Mesenchymal stem cell (in vitro differentiated cells and primary cell): ENCODE results near the gene C3orf20.

Experiments
- DNase-seq: peaks from one replicate; pipeline ENCODE4 v3.0.0-alpha.2; 2013
- H2AFZ ChIP-seq: one replicate; pipeline ENCODE4 v1.6.1; 2013; ENCODE audit warnings: low read depth, mild to moderate bottlenecking, control low read depth, inconsistent platforms, low read length, moderate library complexity
- H2AK5ac ChIP-seq: 2 replicates; pipeline ENCODE4 v1.6.1; 2013; ENCODE audit warnings: low read length, moderate library complexity, mild to moderate bottlenecking, inconsistent platforms; ENCODE audit not compliant: severe bottlenecking
- H2BK120ac ChIP-seq: one replicate; pipeline ENCODE4 v1.6.1; 2013; ENCODE audit warnings: low read depth, mild to moderate bottlenecking, inconsistent platforms, low read length, moderate library complexity
- H2BK12ac ChIP-seq, 2 experiments: one replicate each; pipeline ENCODE4 v1.6.1; 2013; ENCODE audit warnings: inconsistent platforms in 2 of 2, low read length in 2 of 2, mild to moderate bottlenecking in 2 of 2, moderate library complexity in 2 of 2, control low read depth in 1 of 2
- H2BK15ac ChIP-seq: one replicate; pipeline ENCODE4 v1.6.1; 2013; ENCODE audit warnings: mild to moderate bottlenecking, low read depth, inconsistent platforms; ENCODE audit not compliant: poor library complexity, severe bottlenecking
- H2BK5ac ChIP-seq: 2 replicates; pipeline ENCODE4 v1.6.1; 2013; ENCODE audit warnings: low read depth, mild to moderate bottlenecking, low read length, control low read depth, inconsistent platforms; ENCODE audit not compliant: poor library complexity, severe bottlenecking
- H3K14ac ChIP-seq, 2 experiments: one replicate each; pipeline ENCODE4 v1.6.1; 2013; ENCODE audit warnings: inconsistent platforms in 2 of 2, low read length in 2 of 2, control low read depth in 1 of 2, mild to moderate bottlenecking in 1 of 2, moderate library complexity in 1 of 2
- H3K18ac ChIP-seq, 2 experiments: one replicate each; pipeline ENCODE4 v1.6.1; 2013; ENCODE audit warnings: inconsistent platforms in 2 of 2, low read length in 2 of 2, control low read depth in 1 of 2, low read depth in 1 of 2, mild to moderate bottlenecking in 1 of 2
- H3K23ac ChIP-seq, 2 experiments: one replicate each; pipeline ENCODE4 v1.6.1; 2013; ENCODE audit warnings: inconsistent platforms in 2 of 2, low read length in 2 of 2, mild to moderate bottlenecking in 2 of 2, moderate library complexity in 2 of 2, control low read depth in 1 of 2
- H3K27ac ChIP-seq: 2 replicates; pipeline ENCODE4 v1.5.1; 2013; ENCODE audit warnings: mild to moderate bottlenecking, moderate library complexity, low read length, control low read depth, inconsistent platforms; ENCODE audit not compliant: poor library complexity, severe bottlenecking
- H3K27me3 ChIP-seq, 2 experiments: 2 replicates each; pipeline versions ENCODE4 v1.6.1 to v1.7.0; 2013; ENCODE audit warnings: low read length in 2 of 2, mild to moderate bottlenecking in 2 of 2, moderate library complexity in 2 of 2, control low read depth in 1 of 2, inconsistent platforms in 1 of 2; ENCODE audit not compliant: control insufficient read depth in 1 of 2, insufficient read depth in 1 of 2
- H3K36me3 ChIP-seq, 2 experiments: 2 replicates each; pipeline versions ENCODE4 v1.6.1 to v1.7.0; 2013; ENCODE audit warnings: low read length in 2 of 2, control low read depth in 1 of 2, inconsistent platforms in 1 of 2, low read depth in 1 of 2, mild to moderate bottlenecking in 1 of 2; ENCODE audit not compliant: insufficient read depth in 2 of 2, control insufficient read depth in 1 of 2
- H3K4ac ChIP-seq, 2 experiments: one replicate each; pipeline ENCODE4 v1.6.1; 2013; ENCODE audit warnings: inconsistent platforms in 2 of 2, low read length in 2 of 2, mild to moderate bottlenecking in 2 of 2, moderate library complexity in 2 of 2, control low read depth in 1 of 2, low read depth in 1 of 2
- H3K4me1 ChIP-seq: 2 replicates; pipeline ENCODE4 v1.6.1; 2013; ENCODE audit warnings: low read depth, low read length, control low read depth; ENCODE audit not compliant: control insufficient read depth, insufficient read depth
- H3K4me2 ChIP-seq: 2 replicates; pipeline ENCODE4 v1.6.1; 2013; ENCODE audit warnings: low read length, mild to moderate bottlenecking, inconsistent platforms; ENCODE audit not compliant: poor library complexity, severe bottlenecking
- H3K4me3 ChIP-seq, 2 experiments: 2 replicates each; pipeline versions ENCODE4 v1.5.1 to v1.7.0; 2013; ENCODE audit warnings: low read length in 2 of 2, mild to moderate bottlenecking in 2 of 2, control low read depth in 1 of 2, low read depth in 1 of 2; ENCODE audit not compliant: insufficient read depth in 1 of 2
- H3K79me1 ChIP-seq: replicated peaks from 2 replicates; pipeline ENCODE4 v1.6.1; 2013; ENCODE audit warnings: mild to moderate bottlenecking, control low read depth, low read length, inconsistent platforms; ENCODE audit not compliant: poor library complexity, severe bottlenecking
- H3K9ac ChIP-seq: 2 replicates; pipeline ENCODE4 v1.7.0; 2013; ENCODE audit warnings: mild to moderate bottlenecking, low read length, moderate library complexity
- H3K9me3 ChIP-seq: 2 replicates; pipeline ENCODE4 v1.7.0; 2013; ENCODE audit warnings: mild to moderate bottlenecking, low read length; ENCODE audit not compliant: control insufficient read depth
- H4K8ac ChIP-seq: one replicate; pipeline ENCODE4 v1.6.1; 2013; ENCODE audit warnings: inconsistent platforms, mild to moderate bottlenecking, low read length, moderate library complexity
- H4K91ac ChIP-seq: one replicate; pipeline ENCODE4 v1.6.1; 2013; ENCODE audit warnings: mild to moderate bottlenecking, low read length, inconsistent platforms
- WGBS: methylation state at CpG from one replicate; pipeline ENCODE4 v1.1.7; 2013; ENCODE audit warnings: mixed read lengths; 5-methylcytosine and 5-hydroxymethylcytosine counted together

C3orf20 gene

GRCh38 chr3:14812196-14812790 lies 137.4 kb downstream of the C3orf20 start:
- Histone ChIP-seq H2AFZ (no peak overlapping the region), H4K91ac (no peak overlapping the region), H2AK5ac (no peak overlapping the region), H3K79me1 (no peaks in the 10 kb centered on the region), H2BK15ac (no peak overlapping the region), H3K36me3 (no peaks in the 10 kb centered on the region), H3K4me3 (no peak overlapping the region), H3K9ac (no peak overlapping the region), H3K9me3 (no peaks in the 10 kb centered on the region), H2BK5ac (no peak overlapping the region), H3K4ac (no peak overlapping the region), H2BK12ac (no peak overlapping the region), H3K4me1 (peaks cover 2% of the 10 kb centered on the region), H3K27me3 (peaks cover 58 to 79% of the 10 kb centered on the region in 2 experiments), H2BK120ac (no peak overlapping the region), H3K23ac (no peak overlapping the region), H4K8ac (no peak overlapping the region), H3K18ac (no peak overlapping the region), H3K4me2 (no peak overlapping the region), H3K27ac (no peak overlapping the region), H3K14ac (no peak overlapping the region)
- no peak for DNase-seq
- 83% methylated on average over 8 of the region's 9 CpGs for WGBS

DNA sequence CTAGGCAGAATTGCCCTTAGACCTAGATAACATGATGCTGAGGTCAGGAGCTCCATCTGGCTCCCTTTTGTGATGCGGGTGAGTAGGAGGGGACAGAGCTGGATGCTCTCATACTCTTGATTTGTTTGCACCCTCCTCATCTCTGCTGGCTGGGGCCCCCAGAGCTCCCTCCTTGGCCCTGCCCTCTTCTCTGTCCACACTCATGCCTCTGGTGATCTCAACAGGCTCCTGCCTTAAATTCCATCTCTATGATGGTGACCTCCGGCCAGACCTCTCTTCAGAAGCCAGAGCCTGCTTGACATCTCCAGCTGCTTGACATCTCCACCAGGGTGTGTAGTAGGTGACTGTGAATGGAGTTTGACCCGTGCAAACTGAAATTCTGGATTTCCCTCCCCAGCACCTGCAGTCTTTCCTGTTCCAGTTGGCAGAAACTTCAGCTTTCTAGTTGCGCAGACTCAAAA lies 139.5 kb downstream of the C3orf20 start:
- H3K4ac ChIP-seq, result no peak overlapping the region
- no peak overlapping the region for H3K27ac ChIP-seq
- no peak overlapping the region for H2AK5ac ChIP-seq
- WGBS, result 57% methylated on average over 4 of the region's 4 CpGs
- H3K36me3 ChIP-seq, result no peaks in the 10 kb centered on the region
- H4K8ac ChIP-seq, result no peak overlapping the region
- no peak overlapping the region for H2BK5ac ChIP-seq
- H3K23ac ChIP-seq, result no peak overlapping the region
- no peak overlapping the region for H3K14ac ChIP-seq
- H3K4me3 ChIP-seq, result no peak overlapping the region
- no peaks in the 10 kb centered on the region for H3K79me1 ChIP-seq
- H4K91ac ChIP-seq, result no peak overlapping the region
- no peak overlapping the region for H2BK15ac ChIP-seq
- H3K9ac ChIP-seq, result no peak overlapping the region
- H2BK12ac ChIP-seq, result no peak overlapping the region
- H3K9me3 ChIP-seq, result no peaks in the 10 kb centered on the region
- no peak overlapping the region for H3K4me2 ChIP-seq
- peaks cover 2% of the 10 kb centered on the region for H3K4me1 ChIP-seq
- no peak overlapping the region for H2AFZ ChIP-seq
- peaks cover 51 to 65% of the 10 kb centered on the region in 2 experiments for H3K27me3 ChIP-seq
- no peak overlapping the region for H2BK120ac ChIP-seq
- no peak for DNase-seq
- H3K18ac ChIP-seq, result no peak overlapping the region

GRCh38 chr3:14816359-14816758 lies 141.4 kb downstream of the C3orf20 start:
- Histone ChIP-seq H3K18ac (no peak overlapping the region), H2AK5ac (no peak overlapping the region), H3K27me3 (peaks cover 50 to 51% of the 10 kb centered on the region in 2 experiments), H3K36me3 (no peaks in the 10 kb centered on the region), H3K14ac (no peak overlapping the region), H2BK120ac (no peak overlapping the region), H2AFZ (no peak overlapping the region), H2BK15ac (no peak overlapping the region), H3K27ac (no peak overlapping the region), H3K23ac (no peak overlapping the region), H4K91ac (no peak overlapping the region), H3K4me1 (no peaks in the 10 kb centered on the region), H3K4me2 (no peak overlapping the region), H3K4me3 (no peak overlapping the region), H4K8ac (no peak overlapping the region), H3K4ac (no peak overlapping the region), H2BK12ac (no peak overlapping the region), H3K9me3 (no peaks in the 10 kb centered on the region), H3K9ac (no peak overlapping the region), H3K79me1 (no peaks in the 10 kb centered on the region), H2BK5ac (no peak overlapping the region)
- no peak for DNase-seq
- 95% methylated on average over 3 of the region's 3 CpGs for WGBS

DNA sequence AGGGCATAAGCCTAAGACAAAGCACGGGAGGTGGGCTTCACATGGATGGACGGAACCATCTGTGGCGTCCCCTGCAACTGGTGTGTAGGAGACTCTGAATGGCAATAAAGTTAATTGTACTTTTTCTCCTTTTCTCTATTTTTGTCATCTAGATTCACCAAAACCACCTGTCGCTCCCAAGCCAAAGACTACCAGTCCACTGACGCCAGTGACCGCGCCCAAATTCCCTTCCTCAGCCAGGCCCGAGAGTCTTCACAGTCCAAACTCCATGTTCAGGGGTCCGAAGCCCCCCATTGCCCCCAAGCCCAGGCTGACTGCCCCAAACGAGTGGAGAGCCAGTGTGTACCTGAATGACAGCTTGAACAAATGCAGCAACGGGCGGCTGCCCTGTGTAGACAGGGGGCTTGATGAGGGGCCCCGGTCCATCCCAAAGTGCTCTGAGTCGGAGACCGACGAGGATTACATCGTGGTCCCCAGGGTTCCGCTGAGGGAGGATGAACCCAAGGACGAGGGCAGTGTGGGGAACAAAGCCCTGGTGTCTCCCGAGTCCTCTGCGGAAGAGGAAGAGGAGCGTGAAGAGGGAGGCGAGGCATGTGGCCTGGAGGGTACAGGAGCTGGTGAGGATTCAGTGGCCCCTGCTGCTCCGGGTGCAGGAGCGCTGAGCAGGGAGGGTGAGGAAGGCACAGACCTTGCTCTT lies 144.0 kb downstream of the C3orf20 start, which contains the start of gene FGD5:
TSS of gene FGD5 (plus strand) at position 159 of the 697 bp plus-strand sequence. CDS start at position 269, 110 bp downstream.
- Histone ChIP-seq H3K4me3 (no peak within 1 kb of the TSS), H4K8ac (no peak within 1 kb of the TSS), H2BK15ac (no peak within 1 kb of the TSS), H3K18ac (no peak within 1 kb of the TSS), H3K79me1 (no peaks in the 10 kb centered on the region), H3K36me3 (no peaks in the 10 kb centered on the region), H2BK5ac (no peak within 1 kb of the TSS), H3K9ac (no peak within 1 kb of the TSS), H3K9me3 (no peaks in the 10 kb centered on the region), H2BK12ac (no peak within 1 kb of the TSS), H3K27ac (no peak within 1 kb of the TSS), H3K23ac (no peak within 1 kb of the TSS), H3K14ac (no peak within 1 kb of the TSS), H3K27me3 (peaks cover 37 to 40% of the 10 kb centered on the region in 2 experiments), H3K4me1 (no peaks in the 10 kb centered on the region), H2BK120ac (no peak within 1 kb of the TSS), H3K4me2 (no peak within 1 kb of the TSS), H2AK5ac (no peak within 1 kb of the TSS), H3K4ac (no peak within 1 kb of the TSS), H4K91ac (no peak within 1 kb of the TSS), H2AFZ (no peak within 1 kb of the TSS)
- no peak for DNase-seq
- 87% methylated on average over 22 of the region's 25 CpGs for WGBS
